Astrocyte (in vitro differentiated cells and primary cell): ENCODE measurements around the gene CLMP. TPM values are rescaled to one million over a fixed set of nuclear protein-coding genes. Genes with fewer than 3 reads are reported as not detected.
"Not testable (repeated sequence)": the region's sequence is repeated elsewhere in the genome, so short reads cannot be mapped to it uniquely, and the experiment has no call there.

Source experiments
- DNase-seq: peaks from one replicate; pipeline ENCODE4 v3.0.0-alpha.2; 2010; ENCODE audit warnings: low read depth
- FAIRE-seq: peaks from 2 replicates; lab custom pipeline; 2011; peaks lifted over from hg19 to GRCh38; lab: Jason Lieb, UNC
- H2AFZ ChIP-seq: 2 replicates; pipeline ENCODE4 v1.6.0; 2012; ENCODE audit warnings: low read depth, low read length, inconsistent platforms
- H3K27ac ChIP-seq: 2 replicates; pipeline ENCODE4 v1.5.1; 2011; ENCODE audit warnings: low read depth, low read length, inconsistent platforms
- H3K27me3 ChIP-seq: 2 replicates; pipeline ENCODE4 v1.6.0; 2011; ENCODE audit warnings: low read length, inconsistent platforms; ENCODE audit not compliant: insufficient read depth
- H3K36me3 ChIP-seq: 2 replicates; pipeline ENCODE4 v1.5.1; 2011; ENCODE audit warnings: low read length, inconsistent platforms; ENCODE audit not compliant: insufficient read depth
- H3K4me1 ChIP-seq: 2 replicates; pipeline ENCODE4 v1.5.1; 2011; ENCODE audit warnings: low read length, inconsistent platforms; ENCODE audit not compliant: insufficient read depth
- H3K4me2 ChIP-seq: 2 replicates; pipeline ENCODE4 v1.6.0; 2012; ENCODE audit warnings: low read length, inconsistent platforms
- H3K4me3 ChIP-seq: 2 replicates; pipeline ENCODE4 v1.5.1; 2011; ENCODE audit warnings: low read depth, mild to moderate bottlenecking, low read length, inconsistent platforms; ENCODE audit not compliant: insufficient read depth
- H3K79me2 ChIP-seq: 2 replicates; pipeline ENCODE4 v1.6.0; 2012; ENCODE audit warnings: mild to moderate bottlenecking, low read length, inconsistent platforms; ENCODE audit not compliant: insufficient read depth
- H3K9ac ChIP-seq: 2 replicates; pipeline ENCODE4 v1.6.0; 2012; ENCODE audit warnings: mild to moderate bottlenecking, low read length, inconsistent platforms
- H3K9me3 ChIP-seq: 2 replicates; pipeline ENCODE4 v1.5.1; 2012; ENCODE audit warnings: low read depth, mild to moderate bottlenecking, low read length, inconsistent platforms; ENCODE audit not compliant: insufficient read depth
- H4K20me1 ChIP-seq: 2 replicates; pipeline ENCODE4 v1.6.0; 2012; ENCODE audit warnings: low read length, inconsistent platforms; ENCODE audit not compliant: insufficient read depth
- H3K27ac Mint-ChIP-seq: one replicate; pipeline ENCODE4 v1.8.0; 2021; ENCODE audit warnings: mild to moderate bottlenecking, mixed read lengths; ENCODE audit not compliant: unreplicated experiment
- H3K27me3 Mint-ChIP-seq: one replicate; pipeline ENCODE4 v1.8.0; 2021; ENCODE audit warnings: low read depth, mixed read lengths; ENCODE audit not compliant: unreplicated experiment
- H3K36me3 Mint-ChIP-seq: one replicate; pipeline ENCODE4 v1.8.0; 2021; ENCODE audit warnings: low read depth, mixed read lengths; ENCODE audit not compliant: unreplicated experiment
- H3K4me1 Mint-ChIP-seq: one replicate; pipeline ENCODE4 v1.8.0; 2021; ENCODE audit warnings: low read depth, mixed read lengths; ENCODE audit not compliant: unreplicated experiment
- H3K4me3 Mint-ChIP-seq: one replicate; pipeline ENCODE4 v1.8.0; 2021; ENCODE audit warnings: mild to moderate bottlenecking, moderate library complexity, mixed read lengths; ENCODE audit not compliant: unreplicated experiment
- H3K9me3 Mint-ChIP-seq: one replicate; pipeline ENCODE4 v1.8.0; 2021; ENCODE audit warnings: mild to moderate bottlenecking, mixed read lengths; ENCODE audit not compliant: unreplicated experiment
- CTCF ChIP-seq: IDR thresholded peaks from 2 replicates; pipeline ENCODE4 v1.5.1; 2011; ENCODE audit warnings: low read depth, mild to moderate bottlenecking, inconsistent platforms, low read length, moderate library complexity; ENCODE audit not compliant: insufficient read depth
- EZH2 ChIP-seq: IDR thresholded peaks from 2 replicates; pipeline ENCODE4 v1.6.1; 2012; ENCODE audit warnings: mild to moderate bottlenecking, low read length, inconsistent platforms; ENCODE audit not compliant: insufficient read depth
- total RNA-seq: library from RNA; stranded (reverse); gene quantifications from 2 replicates; pipeline ENCODE4 v1.2.1, GENCODE V29; 2021

CLMP gene
- total RNA-seq, 1 donor from 2014 or later: 16.0 TPM

GRCh38 chr11:123132881-123133280, 62.2 kb downstream of the CLMP start:
- H3K4me3 Mint-ChIP-seq: no peak overlapping the region
- Histone ChIP-seq H3K36me3 (no peaks in the 10 kb centered on the region), H3K9ac (no peak overlapping the region), H4K20me1 (no peaks in the 10 kb centered on the region), H3K9me3 (no peaks in the 10 kb centered on the region), H3K4me1 (peaks cover 18% of the 10 kb centered on the region), H3K4me2 (no peak overlapping the region), H3K27me3 (no peaks in the 10 kb centered on the region), H3K4me3 (no peak overlapping the region), H3K27ac (no peak overlapping the region), H2AFZ (no peak overlapping the region), H3K79me2 (peaks cover 11% of the 10 kb centered on the region)
- no peaks in the 10 kb centered on the region for H3K27me3 Mint-ChIP-seq
- peaks cover 14% of the 10 kb centered on the region for H3K4me1 Mint-ChIP-seq
- DNase-seq: no peak
- TF ChIP-seq CTCF: no peak
- no peak for TF ChIP-seq EZH2
- H3K9me3 Mint-ChIP-seq: no peaks in the 10 kb centered on the region
- H3K36me3 Mint-ChIP-seq: no peaks in the 10 kb centered on the region
- peak overlapping the region; percentile 27 for H3K27ac Mint-ChIP-seq
- no peak for FAIRE-seq

GRCh38 chr11:123132034-123132766, 62.8 kb downstream of the CLMP start:
- not testable (repeated sequence) for H3K27ac Mint-ChIP-seq, H3K4me3 ChIP-seq, H3K27me3 ChIP-seq, H3K4me3 Mint-ChIP-seq, H3K9me3 Mint-ChIP-seq, H3K9me3 ChIP-seq, H3K36me3 Mint-ChIP-seq, FAIRE-seq, H3K27me3 Mint-ChIP-seq, H4K20me1 ChIP-seq, H3K27ac ChIP-seq, H3K9ac ChIP-seq, H3K36me3 ChIP-seq, H2AFZ ChIP-seq
- H3K79me2 ChIP-seq: peaks cover 12% of the 10 kb centered on the region
- peak; percentile 27 for DNase-seq
- H3K4me1 Mint-ChIP-seq: peaks cover 14% of the 10 kb centered on the region
- H3K4me1 ChIP-seq: peaks cover 18% of the 10 kb centered on the region
- peak overlapping the region; percentile 7 for H3K4me2 ChIP-seq

- H4K20me1 ChIP-seq: no peaks in the 10 kb centered on the region
- Mint-ChIP-seq H3K4me3 (peak overlapping the region; percentile 27), H3K27me3 (no peaks in the 10 kb centered on the region), H3K4me1 (peaks cover 17% of the 10 kb centered on the region), H3K36me3 (no peaks in the 10 kb centered on the region), H3K9me3 (no peaks in the 10 kb centered on the region), H3K27ac (peak overlapping the region; percentile 80)
- no peaks in the 10 kb centered on the region for H3K27me3 ChIP-seq
- peak overlapping the region; percentile 77 for H3K9ac ChIP-seq
- peak; percentile 91 for DNase-seq
- no peak overlapping the region for H3K4me3 ChIP-seq
- H3K79me2 ChIP-seq: peaks cover 12% of the 10 kb centered on the region
- peak overlapping the region; percentile 43 for H2AFZ ChIP-seq
- peak overlapping the region; percentile 72 for H3K4me2 ChIP-seq
- FAIRE-seq: no peak
- H3K27ac ChIP-seq: peak overlapping the region; percentile 82
- TF ChIP-seq CTCF (no peak), EZH2 (no peak)
- no peaks in the 10 kb centered on the region for H3K9me3 ChIP-seq
- peaks cover 18% of the 10 kb centered on the region for H3K4me1 ChIP-seq
- H3K36me3 ChIP-seq: no peaks in the 10 kb centered on the region
Observed at GRCh38 chr11:123129920-123130319, 65.1 kb downstream of the CLMP start.
